Thoracic aorta (tissue), 2 donors: Measurements from ENCODE around the gene C12orf76. TPM values are rescaled to one million over a fixed set of nuclear protein-coding genes. Genes with fewer than 3 reads are reported as not detected.
"Not testable (repeated sequence)": the region's sequence is repeated elsewhere in the genome, so short reads cannot be mapped to it uniquely, and the experiment has no call there.

Experiments
- ATAC-seq: fragments of 150-250 bp; one replicate; pipeline ENCODE4 v1.8.0; 2017; ENCODE audit warnings: low read depth; ENCODE audit not compliant: insufficient number of reproducible peaks, low FRiP score
- DNase-seq: peaks from one replicate; pipeline ENCODE4 v3.0.0-alpha.2; 2020; ENCODE audit warnings: low spot score
- H3K27ac ChIP-seq, 2 donors: fragments of 200-600 bp; sonication (generic); 1 replicate in 1 of 2; 2 replicates in 1 of 2; pipeline ENCODE4 v1.5.1; 2016; ENCODE audit warnings: mild to moderate bottlenecking in 2 of 2, moderate library complexity in 2 of 2
- H3K27me3 ChIP-seq: fragments of 200-600 bp; sonication (generic); replicated peaks from 2 replicates; pipeline ENCODE4 v1.6.0; 2016; ENCODE audit warnings: mild to moderate bottlenecking; ENCODE audit not compliant: insufficient read depth
- H3K36me3 ChIP-seq: fragments of 200-600 bp; sonication (generic); one replicate; pipeline ENCODE4 v1.5.1; 2016
- H3K4me1 ChIP-seq, 2 donors: fragments of 200-600 bp; sonication (generic); 1 replicate in 1 of 2; 2 replicates in 1 of 2; pipeline versions ENCODE4 v1.5.1 to v1.6.0; 2016; ENCODE audit warnings: low read depth in 2 of 2, mild to moderate bottlenecking in 1 of 2; ENCODE audit not compliant: control insufficient read depth in 1 of 2
- H3K4me3 ChIP-seq: fragments of 200-600 bp; sonication (generic); 2 replicates; pipeline ENCODE4 v1.5.1; 2016; ENCODE audit warnings: mild to moderate bottlenecking
- H3K9me3 ChIP-seq: fragments of 200-600 bp; sonication (generic); 2 replicates; pipeline ENCODE4 v1.5.1; 2016
- CTCF ChIP-seq: fragments of 200-600 bp; sonication (generic); IDR thresholded peaks from one replicate; pipeline ENCODE4 v1.5.1; 2019; ENCODE audit warnings: antibody characterized with exemption
- total RNA-seq, 2 donors: library from RNA; depleted of rRNA; stranded (reverse); fragments of >200 nt; gene quantifications; one replicate each; pipeline versions ENCODE4 v1.1.0 to v1.2.3, GENCODE V29; 2016

Gene C12orf76
- total RNA-seq, 2 donors from 2014 or later = 6.4 to 18.1 TPM

- peaks cover 10% of the 10 kb centered on the region for H3K36me3 ChIP-seq
- no peak for ATAC-seq
- no peak for DNase-seq
- H3K27ac ChIP-seq = no peak overlapping the region
- no peak overlapping the region for H3K4me3 ChIP-seq
- TF ChIP-seq CTCF = no peak
- H3K27me3 ChIP-seq = no peaks in the 10 kb centered on the region
- no peaks in the 10 kb centered on the region for H3K9me3 ChIP-seq
- H3K4me1 ChIP-seq = peaks cover 0 to 8% of the 10 kb centered on the region in 2 donors
Measured at GRCh38 chr12:110012137-110012536, 36.2 kb downstream of the C12orf76 start.

GRCh38 chr12:110010853-110011723 lies 37.2 kb downstream of the C12orf76 start:
- H3K9me3 ChIP-seq = no peaks in the 10 kb centered on the region
- ATAC-seq = no peak

GRCh38 chr12:110008681-110009398 lies 39.5 kb downstream of the C12orf76 start:
- not testable (repeated sequence) for H3K4me3 ChIP-seq, H3K36me3 ChIP-seq

More at GRCh38 chr12:110010853-110011723, 37.2 kb downstream of the C12orf76 start:
- peaks cover 0 to 8% of the 10 kb centered on the region in 2 donors for H3K4me1 ChIP-seq
- H3K27me3 ChIP-seq = no peaks in the 10 kb centered on the region
- peaks cover 10% of the 10 kb centered on the region for H3K36me3 ChIP-seq
- no peak for TF ChIP-seq CTCF
- H3K4me3 ChIP-seq = no peak overlapping the region
- no peak overlapping the region for H3K27ac ChIP-seq
- DNase-seq = no peak

GRCh38 chr12:110007881-110008280 lies 40.4 kb downstream of the C12orf76 start:
- H3K27ac ChIP-seq = no peak overlapping the region
- H3K4me1 ChIP-seq = peaks cover 0 to 8% of the 10 kb centered on the region in 2 donors
- H3K36me3 ChIP-seq = peaks cover under 1% of the 10 kb centered on the region
- ATAC-seq = no peak
- no peak for TF ChIP-seq CTCF
- H3K4me3 ChIP-seq = no peak overlapping the region
- no peaks in the 10 kb centered on the region for H3K27me3 ChIP-seq
- no peak for DNase-seq
- H3K9me3 ChIP-seq = no peaks in the 10 kb centered on the region

More at GRCh38 chr12:110008681-110009398, 39.5 kb downstream of the C12orf76 start:
- not testable (repeated sequence) for H3K4me1 ChIP-seq, DNase-seq, H3K9me3 ChIP-seq, H3K27me3 ChIP-seq, H3K27ac ChIP-seq, ATAC-seq

GRCh38 chr12:110006115-110006514 lies 42.2 kb downstream of the C12orf76 start:
- no peaks in the 10 kb centered on the region for H3K9me3 ChIP-seq
- TF ChIP-seq CTCF = no peak
- H3K27ac ChIP-seq = no peak overlapping the region
- no peaks in the 10 kb centered on the region for H3K36me3 ChIP-seq
- ATAC-seq (no peak), DNase-seq (no peak)
- no peak overlapping the region for H3K4me3 ChIP-seq
- peaks cover 10 to 22% of the 10 kb centered on the region in 2 donors for H3K4me1 ChIP-seq
- H3K27me3 ChIP-seq = no peaks in the 10 kb centered on the region
